Left renal pelvis (tissue), 4 donors: ENCODE results near the gene UBAC2. TPM values are rescaled to one million over a fixed set of nuclear protein-coding genes. Genes with fewer than 3 reads are reported as not detected.
A peak's percentile ranks its signal among the peaks of the same experiment; 100 is the strongest.

Experiments used
- DNase-seq, 4 donors: peaks; one replicate each; pipeline ENCODE4 v3.0.0-alpha.2; 2013; ENCODE audit warnings: low read depth in 4 of 4, low spot score in 3 of 4
- polyA plus RNA-seq, 4 donors: library from polyadenylated mRNA; unstranded; fragments of 120-200 nt; gene quantifications; one replicate each; pipeline ENCODE4 v1.2.1, GENCODE V29; 2013; ENCODE audit not compliant: insufficient read length in 4 of 4

The UBAC2 gene
- polyA plus RNA-seq = 100 to 1,000 TPM in 1 of 4 donors, 10 to 100 TPM in 3; 74.5 to 107 (median 94.7) TPM

DNA sequence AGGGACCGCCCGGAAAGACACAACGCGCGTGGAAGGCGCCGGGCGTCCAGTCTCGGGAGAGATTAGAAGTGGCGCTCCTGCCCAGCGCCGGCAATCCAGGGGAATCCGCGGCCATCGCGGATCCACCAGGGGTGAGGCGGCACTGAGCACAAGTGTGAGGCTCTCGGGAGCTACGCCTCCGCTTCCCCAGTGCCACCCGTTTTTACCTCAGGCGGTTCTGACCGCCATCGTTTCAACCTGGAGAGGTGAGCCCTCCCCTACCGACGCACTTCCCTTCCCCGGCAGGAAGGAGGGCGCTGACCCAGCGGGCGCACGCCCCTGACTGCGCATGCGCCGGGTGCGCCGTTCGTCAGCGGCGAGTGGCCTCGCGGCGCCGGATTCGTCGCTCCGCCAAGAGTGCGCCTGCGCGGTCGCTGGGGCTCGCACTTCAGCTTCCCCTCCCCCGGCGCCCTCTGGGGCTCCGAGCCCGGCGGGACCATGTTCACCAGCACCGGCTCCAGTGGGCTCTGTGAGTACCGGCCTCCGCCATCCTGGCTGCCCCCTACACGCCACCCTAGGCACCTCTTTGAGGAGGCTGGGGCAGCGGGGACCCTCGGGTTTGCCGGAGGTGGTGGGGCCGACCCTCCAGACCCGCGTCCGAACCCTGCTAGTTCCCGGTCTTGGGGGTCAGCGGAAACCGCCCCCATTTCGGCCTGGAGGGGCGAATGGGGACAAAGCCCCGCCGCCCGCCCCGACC lies at the start of gene UBAC2:
Gene UBAC2 (plus strand): TSS at position 423 of the 736 bp plus-strand sequence. CDS start 55 bp downstream, at position 478.
- DNase-seq = peak; percentile 90 to 92 (median 92)

GRCh38 chr13:99151516-99151915 lies 49.1 kb upstream of the UBAC2 start:
- no peak for DNase-seq

- no peak for DNase-seq
These were observed 47.4 kb upstream of the UBAC2 start for GRCh38 chr13:99153219-99153618.

DNA sequence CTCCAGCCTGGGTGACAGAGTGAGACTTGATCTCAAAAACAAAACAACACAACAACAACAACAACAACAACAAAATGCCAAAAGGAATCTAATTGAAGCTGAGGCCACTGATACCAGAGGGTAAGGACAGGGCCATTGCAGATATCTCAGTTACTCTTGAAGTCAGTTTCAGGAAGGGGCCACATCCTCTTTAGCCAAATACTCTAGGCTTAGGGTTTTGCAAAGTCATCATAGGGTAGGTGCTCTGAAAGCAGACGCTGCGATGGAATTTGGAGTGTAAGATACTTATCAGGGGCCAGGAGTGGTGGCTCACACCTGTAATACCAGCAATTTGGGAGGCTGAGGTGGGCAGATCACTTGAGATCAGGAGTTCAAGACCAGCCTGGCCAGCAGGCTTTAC lies 46.6 kb upstream of the UBAC2 start:
- DNase-seq = no peak

DNA sequence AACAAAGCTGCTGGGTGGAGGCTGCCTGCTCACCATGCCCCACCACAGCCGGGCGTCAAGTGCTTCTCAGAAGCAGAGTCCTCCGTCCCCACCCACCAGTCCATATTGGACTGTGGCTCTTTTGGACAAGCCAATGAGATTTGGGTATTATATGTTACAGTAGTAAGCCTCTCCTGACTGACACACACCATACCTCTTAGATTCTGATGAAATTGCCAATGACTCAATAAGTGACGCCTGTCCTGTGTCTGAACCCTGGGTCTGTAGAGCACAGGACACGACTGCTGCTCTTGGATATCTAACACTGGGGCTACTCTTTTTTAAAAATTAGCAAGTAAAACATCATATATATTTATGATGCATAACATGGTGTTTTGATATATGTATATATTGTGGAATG lies 44.8 kb upstream of the UBAC2 start:
- DNase-seq = no peak

GRCh38 chr13:99157046-99157445 lies 43.6 kb upstream of the UBAC2 start:
- no peak for DNase-seq

DNA sequence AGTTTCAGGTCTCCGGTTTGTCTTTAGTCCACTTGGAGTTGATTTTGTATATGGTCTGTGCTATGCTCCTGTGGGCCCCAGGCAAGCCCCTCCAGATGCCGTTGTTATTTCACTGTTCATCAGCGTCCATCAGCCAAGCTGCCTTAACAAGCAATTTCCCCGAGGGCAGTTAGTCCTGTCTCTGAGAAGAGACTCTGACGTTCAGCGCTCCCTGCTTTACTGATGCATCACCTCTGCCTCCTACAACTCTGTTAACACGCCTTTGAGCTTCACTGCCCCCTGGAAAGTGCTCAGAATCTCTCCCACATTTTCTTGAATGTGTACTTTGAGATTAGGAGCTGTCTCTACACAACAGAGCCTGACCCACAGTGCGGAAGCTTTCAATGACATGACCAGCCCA lies 41.8 kb upstream of the UBAC2 start:
- no peak for DNase-seq

GRCh38 chr13:99159331-99160061 lies 41.2 kb upstream of the UBAC2 start:
- DNase-seq = no peak

DNA sequence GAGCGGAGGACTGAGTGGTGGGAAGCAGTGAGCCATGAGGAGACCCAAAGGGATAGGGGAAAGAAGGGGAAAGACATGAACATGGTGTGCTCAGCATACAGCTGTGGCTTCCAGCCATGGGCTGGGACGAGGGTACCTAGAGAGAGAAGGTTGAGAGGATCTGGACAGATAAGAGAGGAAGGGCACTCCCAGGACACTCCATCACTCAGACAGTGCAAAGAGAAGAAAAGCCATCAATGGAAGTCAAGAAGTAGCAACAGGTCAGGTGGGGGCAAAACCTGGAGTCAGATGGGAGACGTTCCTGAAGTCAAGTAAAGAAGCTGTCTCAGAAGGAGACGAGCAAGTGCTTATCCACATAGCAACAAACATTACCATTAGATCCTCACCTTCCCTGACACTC lies 40.2 kb upstream of the UBAC2 start:
- no peak for DNase-seq

- DNase-seq = no peak
These were observed 39.1 kb upstream of the UBAC2 start for GRCh38 chr13:99161512-99161911.

DNA sequence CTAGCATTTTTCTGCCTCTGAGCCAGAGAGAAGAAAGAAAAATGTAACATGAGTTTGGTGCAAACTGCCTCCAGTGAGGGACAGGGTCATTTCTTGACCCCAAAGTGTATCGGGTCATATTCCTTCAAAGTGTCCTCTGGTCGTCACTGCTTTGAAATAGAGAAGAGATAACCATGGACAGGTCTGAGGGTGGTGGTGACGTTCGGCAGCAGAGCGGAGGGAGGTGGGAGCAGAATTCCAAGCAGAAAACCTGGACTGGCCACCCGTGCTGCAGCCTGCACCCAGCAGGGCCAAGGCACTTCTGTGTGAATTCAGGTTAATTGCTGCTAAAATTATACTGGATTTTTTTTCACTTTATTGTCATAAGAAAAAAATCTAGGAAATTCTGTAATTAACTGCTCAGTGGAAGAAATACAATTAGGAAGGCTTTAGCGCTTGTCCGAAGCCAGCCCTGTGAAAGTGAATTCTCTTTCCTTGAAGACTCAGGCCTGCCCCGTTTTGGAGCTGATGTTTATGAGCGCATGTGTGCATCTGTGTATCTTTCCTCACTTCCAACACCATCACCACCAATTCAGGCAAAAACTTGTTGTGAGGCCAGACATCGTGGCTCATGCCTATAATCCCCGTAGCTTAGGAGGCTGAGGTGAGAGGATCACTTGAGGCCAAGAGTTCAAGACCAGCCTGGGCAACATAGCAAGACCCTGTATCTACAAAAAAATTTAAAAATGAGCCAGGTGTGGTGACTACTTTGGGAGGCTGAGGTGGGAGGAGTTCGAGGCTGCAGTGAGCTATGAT lies 37.9 kb upstream of the UBAC2 start:
- no peak for DNase-seq

DNA sequence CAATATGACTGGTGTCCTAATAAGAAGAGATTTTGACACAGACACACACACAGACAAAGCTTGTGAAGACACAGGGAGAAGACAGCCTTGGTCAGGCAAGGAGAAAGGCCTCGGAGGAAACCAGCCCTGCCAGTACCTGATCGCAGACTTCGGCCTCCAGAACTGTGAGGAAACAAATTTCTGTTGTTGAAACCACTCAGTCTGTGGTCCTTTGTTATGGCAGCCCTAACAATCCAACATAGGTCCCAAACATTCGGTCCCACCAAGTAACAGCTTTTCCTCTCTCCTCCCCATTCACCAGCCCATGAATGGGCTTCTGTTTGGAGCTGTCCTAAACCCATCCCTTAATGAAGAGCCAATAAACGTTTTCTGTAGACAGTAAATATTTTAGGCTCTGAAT lies 36.4 kb upstream of the UBAC2 start:
- DNase-seq = no peak

DNA sequence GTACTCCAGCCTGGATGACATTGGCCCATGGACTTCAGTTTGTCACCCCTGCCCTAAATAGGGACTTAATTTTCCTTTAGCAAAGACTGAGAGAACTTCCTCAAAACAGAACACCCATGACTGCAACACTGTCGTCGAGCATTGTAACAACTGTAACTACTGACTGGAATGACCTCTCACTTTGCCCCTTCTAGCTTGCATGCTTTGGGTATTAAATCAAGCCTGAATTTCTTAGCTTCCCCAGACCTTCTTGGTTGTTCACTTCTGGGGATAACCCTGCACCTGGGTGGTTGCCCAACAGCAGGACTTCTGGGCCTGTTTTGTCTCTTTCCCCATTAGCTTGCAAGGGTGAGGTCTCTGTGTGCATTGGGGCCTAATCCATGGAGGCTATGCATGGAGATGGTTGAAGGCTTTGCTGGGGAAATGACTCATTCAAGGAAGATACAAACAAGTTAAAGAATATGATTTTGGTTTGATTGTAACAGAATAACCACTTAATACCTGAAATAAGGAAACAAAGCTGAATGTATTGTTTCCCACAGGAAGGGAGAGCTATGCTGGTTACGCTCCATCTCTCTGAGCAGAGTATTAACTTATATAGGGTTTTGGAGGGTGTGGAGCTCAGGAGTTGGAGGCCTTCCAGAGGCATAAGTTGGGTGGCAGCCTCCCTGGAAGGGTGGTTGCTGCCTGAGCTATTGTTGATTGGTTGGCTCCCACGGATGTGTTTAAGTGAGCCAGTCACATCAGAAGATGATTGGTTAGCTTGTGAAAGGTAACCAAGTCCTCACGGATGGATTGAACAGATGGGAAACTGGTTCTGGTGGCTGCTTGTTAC lies 34.7 kb upstream of the UBAC2 start:
- no peak for DNase-seq

DNA sequence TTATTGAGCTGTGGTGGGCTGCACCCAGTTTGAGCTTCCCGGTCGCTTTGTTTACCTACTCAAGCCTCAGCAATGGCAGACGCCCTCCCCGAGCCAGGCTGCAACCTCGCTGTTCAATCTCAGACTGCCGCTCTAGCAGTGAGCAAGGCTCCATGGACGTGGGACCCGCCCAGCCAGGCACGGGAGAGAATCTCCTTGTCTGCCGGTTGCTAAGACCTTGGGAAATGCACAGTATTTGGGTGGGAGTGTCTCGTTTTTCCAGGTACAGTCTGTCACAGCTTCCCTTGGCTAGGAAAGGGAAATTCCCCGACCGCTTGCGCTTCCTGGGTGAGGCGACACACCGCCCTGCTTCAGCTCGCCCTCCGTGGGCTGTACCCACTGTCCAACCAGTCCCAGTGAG lies 27.7 kb upstream of the UBAC2 start:
- no peak for DNase-seq

DNA sequence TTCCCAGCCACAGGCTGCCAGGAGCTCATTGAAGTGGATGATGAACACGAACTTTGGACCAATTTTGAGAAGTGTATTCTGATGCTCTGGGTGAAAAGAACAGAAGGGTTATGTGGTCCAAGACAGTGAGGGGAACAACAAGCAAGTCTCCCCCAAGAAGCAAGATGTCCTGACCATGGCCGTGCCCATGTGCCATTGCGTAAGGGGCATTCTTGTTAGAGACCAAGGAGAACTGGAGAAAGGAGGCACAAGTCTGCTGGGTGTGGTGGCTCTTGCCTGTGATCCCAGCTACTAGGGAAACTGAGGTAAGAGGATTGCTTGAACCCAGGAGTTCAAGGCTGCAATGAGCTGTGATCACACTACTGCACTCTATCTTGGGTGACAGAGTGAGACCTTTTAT lies 27.0 kb upstream of the UBAC2 start:
- no peak for DNase-seq

DNA sequence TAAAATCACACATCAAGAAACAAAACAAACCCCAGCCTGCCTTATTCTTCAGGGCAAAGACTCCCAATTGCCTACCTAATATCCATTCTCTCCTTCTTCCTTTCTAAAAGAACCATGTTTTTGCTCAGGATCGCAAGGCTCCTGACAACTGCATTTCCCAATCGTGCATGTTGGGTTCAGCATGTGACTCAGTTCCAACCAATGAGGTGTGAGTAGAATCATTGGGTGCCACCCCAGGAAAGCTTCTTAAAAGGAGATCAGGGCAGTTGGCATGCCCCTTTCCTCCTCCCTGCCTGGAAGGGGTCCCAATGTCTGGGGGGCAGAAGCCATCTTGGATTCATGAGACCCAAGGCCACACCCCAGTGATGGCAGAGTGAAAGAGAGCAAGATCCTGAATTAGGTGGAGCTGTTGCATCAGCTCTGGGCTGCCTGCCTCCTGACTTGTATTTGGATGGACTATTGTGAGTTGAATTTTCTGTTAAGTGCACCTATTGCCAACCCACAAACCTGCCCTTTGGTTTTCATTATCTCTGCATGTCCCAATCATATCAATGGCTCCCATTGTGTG lies 26.0 kb upstream of the UBAC2 start:
- DNase-seq = no peak

GRCh38 chr13:99176309-99177276 lies 24.1 kb upstream of the UBAC2 start:
- DNase-seq = no peak

- DNase-seq = no peak
These were observed 22.0 kb upstream of the UBAC2 start for GRCh38 chr13:99178636-99179035.

- DNase-seq = no peak
These were observed 21.2 kb upstream of the UBAC2 start for GRCh38 chr13:99179460-99179859.
